ENCODE measurements around the gene MINDY1.

MINDY1 gene

GRCh38 chr1:150965605-150966004, 41.1 kb downstream of the MINDY1 start:
- no peak for DNase-seq (ENCODE audit: low spot score)

- DNase-seq (ENCODE audit: low spot score), result no peak
These were observed 42.6 kb downstream of the MINDY1 start for GRCh38 chr1:150964164-150964489.

- DNase-seq (ENCODE audit: low spot score), result no peak
These were observed 43.2 kb downstream of the MINDY1 start for GRCh38 chr1:150963321-150964163.

GRCh38 chr1:150961756-150962155, 44.9 kb downstream of the MINDY1 start:
- no peak for DNase-seq (ENCODE audit: low spot score)

GRCh38 chr1:150960646-150961045, 46.1 kb downstream of the MINDY1 start:
- DNase-seq (ENCODE audit: low spot score), result no peak

GRCh38 chr1:150957666-150958065, 49.0 kb downstream of the MINDY1 start:
- no peak for DNase-seq (ENCODE audit: low spot score)

GRCh38 chr1:150955280-150955679, 51.4 kb downstream of the MINDY1 start:
- DNase-seq (ENCODE audit: low spot score), result no peak

GRCh38 chr1:150954708-150955107, 52.0 kb downstream of the MINDY1 start:
- no peak for DNase-seq (ENCODE audit: low spot score)
